Jurkat, Clone E6-1 (cell line): ENCODE data around the gene GKN1.

Experiments used
- DNase-seq: peaks from one replicate; pipeline ENCODE4 v3.0.0-alpha.2; 2011; ENCODE audit warnings: low read depth, low spot score
- H3K4me3 ChIP-seq: 2 replicates; pipeline ENCODE4 v1.5.1; 2011; ENCODE audit warnings: mild to moderate bottlenecking, low read length, control low read depth, moderate library complexity

GKN1 gene

GRCh38 chr2:69022548-69022947, 48.1 kb downstream of the GKN1 start:
- no peak overlapping the region for H3K4me3 ChIP-seq
- no peak for DNase-seq

GRCh38 chr2:69023236-69023635, 48.8 kb downstream of the GKN1 start:
- H3K4me3 ChIP-seq = no peak overlapping the region
- no peak for DNase-seq

GRCh38 chr2:69026026-69026425, 51.6 kb downstream of the GKN1 start:
- DNase-seq = peak; percentile 20
- no peak overlapping the region for H3K4me3 ChIP-seq

- no peak for DNase-seq
Measured at GRCh38 chr2:69026691-69027459, 52.4 kb downstream of the GKN1 start.

More at GRCh38 chr2:69026691-69027459, 52.4 kb downstream of the GKN1 start:
- no peak overlapping the region for H3K4me3 ChIP-seq
